ENCODE measurements around the gene LTBP1. TPM values are rescaled to one million over a fixed set of nuclear protein-coding genes. Genes with fewer than 3 reads are reported as not detected.

The LTBP1 gene
- total RNA-seq, 1 experiment from 2014 or later, result 8.7 TPM

DNA sequence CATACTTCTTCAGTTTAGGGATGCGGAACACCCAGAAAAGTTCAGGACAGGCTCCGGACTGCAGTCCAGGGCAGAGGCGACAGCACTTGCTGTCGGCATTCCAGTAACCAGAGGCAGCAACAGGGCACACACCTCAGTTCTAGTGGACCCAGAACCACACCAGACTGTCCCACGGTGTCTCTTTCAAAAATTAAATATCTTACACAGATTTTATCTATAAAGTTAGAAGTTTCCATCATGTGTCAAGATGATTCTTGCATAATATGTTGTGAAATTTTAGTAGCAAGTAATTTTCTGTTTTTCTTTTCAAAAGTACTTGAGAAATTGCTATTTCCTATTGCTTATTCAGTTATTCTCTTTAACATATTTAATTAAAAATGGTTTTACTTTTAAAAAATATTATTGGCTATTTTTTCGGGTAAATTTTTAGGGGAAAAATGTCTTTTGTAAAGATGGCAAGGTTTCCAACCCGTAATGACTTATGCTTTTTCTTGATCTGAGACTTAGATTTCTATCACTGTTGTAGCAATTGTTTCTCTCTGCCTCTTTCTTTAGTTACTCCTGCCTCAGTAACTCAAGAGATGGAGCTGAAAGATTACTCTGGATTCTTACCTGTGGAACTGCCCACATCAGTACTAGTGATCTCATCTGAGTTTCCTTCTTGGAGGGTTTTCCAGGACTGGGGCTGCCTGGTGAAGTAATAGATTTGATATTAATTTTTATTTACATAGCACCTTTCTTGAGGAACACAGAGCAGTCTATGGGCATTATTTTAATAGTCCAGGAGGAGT is 182.7 kb downstream of the LTBP1 start:
- Histone ChIP-seq H3K36me3 (no peaks in the 10 kb centered on the region), H3K27ac (no peak overlapping the region), H3K9me3 (replicated peaks) (no peaks in the 10 kb centered on the region), H3K4me1 (replicated peaks) (peaks cover 17% of the 10 kb centered on the region), H3K27me3 (replicated peaks) (peaks cover 3% of the 10 kb centered on the region; the same call in 1 of the 2 replicates), H3K4me3 (no peak overlapping the region)
- no peak for DNase-seq (ENCODE audit: low read depth in 1 of 2, low spot score in 2 of 2)

DNA sequence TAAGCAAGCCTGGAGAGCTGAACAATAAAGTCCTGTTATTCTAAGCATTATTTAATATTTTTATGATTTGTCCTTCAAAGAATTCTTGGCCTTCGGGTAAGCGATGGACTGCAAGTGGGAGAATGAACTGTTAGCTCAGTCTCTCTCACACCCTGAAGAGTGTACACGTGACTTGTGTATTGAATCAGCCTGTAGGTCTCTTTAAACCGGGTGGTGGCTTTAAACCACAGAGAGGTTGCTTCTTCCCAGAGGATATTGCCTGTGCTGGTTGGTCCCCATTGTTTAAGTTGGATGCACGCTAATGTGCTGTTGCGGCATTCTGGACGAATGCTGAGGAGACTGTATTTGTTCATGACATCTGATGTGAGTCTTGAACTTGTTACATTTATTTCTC is 183.3 kb downstream of the LTBP1 start:
- Histone ChIP-seq H3K36me3 (no peaks in the 10 kb centered on the region), H3K27ac (no peak overlapping the region), H3K9me3 (replicated peaks) (no peaks in the 10 kb centered on the region), H3K4me3 (no peak overlapping the region), H3K4me1 (replicated peaks) (peaks cover 23% of the 10 kb centered on the region), H3K27me3 (replicated peaks) (peaks cover 6% of the 10 kb centered on the region)
- no peak for DNase-seq (ENCODE audit: low read depth in 1 of 2, low spot score in 2 of 2)

DNA sequence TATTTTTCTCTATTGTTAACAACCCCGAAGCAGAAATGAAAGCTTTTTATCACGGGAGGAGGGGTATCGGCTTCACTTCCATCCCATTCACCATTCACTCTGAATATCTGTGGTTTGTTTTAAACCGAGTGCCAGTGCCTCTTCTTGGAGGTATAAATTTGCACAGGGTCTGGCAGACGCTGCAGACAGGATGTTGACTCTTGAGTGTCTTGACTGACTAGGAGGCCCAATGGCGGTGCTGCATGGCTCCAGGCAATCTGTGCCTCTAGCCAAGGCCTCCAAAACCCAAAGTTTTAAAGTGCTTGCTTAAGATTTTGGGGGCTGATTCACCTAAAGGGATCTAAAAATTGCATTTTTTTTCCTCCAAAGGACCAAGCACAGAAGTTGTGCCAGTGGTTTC is 183.8 kb downstream of the LTBP1 start:
- Histone ChIP-seq H3K9me3 (replicated peaks) (no peaks in the 10 kb centered on the region), H3K4me1 (replicated peaks) (peaks cover 23% of the 10 kb centered on the region), H3K36me3 (no peaks in the 10 kb centered on the region), H3K27ac (no peak overlapping the region), H3K27me3 (replicated peaks) (peaks cover 11% of the 10 kb centered on the region), H3K4me3 (no peak overlapping the region)
- no peak for DNase-seq (ENCODE audit: low read depth in 1 of 2, low spot score in 2 of 2)

DNA sequence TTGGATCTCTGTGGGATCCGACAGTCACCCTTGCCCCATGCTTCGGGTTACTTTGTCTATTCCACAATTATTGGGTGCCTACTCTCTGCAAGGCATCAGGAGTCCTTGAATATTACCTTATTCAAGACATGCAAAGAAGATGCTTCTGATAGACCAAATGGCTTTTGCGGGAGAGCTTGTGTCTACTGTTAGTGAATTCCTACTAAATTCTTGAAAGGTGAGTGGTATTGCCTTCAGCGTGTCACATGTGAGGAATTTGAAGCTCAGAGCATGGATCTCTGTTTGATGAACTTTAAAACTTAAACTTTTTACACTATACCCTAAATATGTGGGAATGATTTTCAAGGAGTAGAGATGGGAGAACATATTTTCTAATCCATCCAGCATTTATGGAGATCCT is 184.4 kb downstream of the LTBP1 start:
- Histone ChIP-seq H3K27me3 (replicated peaks) (peaks cover 14% of the 10 kb centered on the region), H3K4me1 (replicated peaks) (peaks cover 23% of the 10 kb centered on the region), H3K27ac (no peak overlapping the region), H3K9me3 (replicated peaks) (no peaks in the 10 kb centered on the region), H3K4me3 (no peak overlapping the region), H3K36me3 (no peaks in the 10 kb centered on the region)
- DNase-seq (ENCODE audit: low read depth in 1 of 2, low spot score in 2 of 2), result no peak

DNA sequence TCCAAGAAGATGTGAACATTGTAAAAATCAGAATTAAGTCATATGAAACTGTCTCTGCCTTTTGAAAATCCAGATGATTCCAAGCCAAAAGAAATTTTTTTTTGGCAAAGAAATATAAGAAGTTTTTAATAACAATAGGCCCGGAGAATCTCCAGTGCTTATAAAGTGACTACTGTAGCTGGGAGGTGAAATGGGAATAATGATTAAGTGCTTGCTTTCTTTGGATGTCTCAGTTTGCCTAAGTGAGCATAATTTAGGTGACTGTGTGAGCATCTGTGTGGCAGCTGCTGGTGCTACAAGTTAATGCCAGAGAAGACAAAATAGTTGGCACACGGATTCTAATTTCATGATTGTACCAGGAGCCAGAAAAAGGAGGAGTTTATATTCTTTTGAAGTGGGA is 185.0 kb downstream of the LTBP1 start:
- no peaks in the 10 kb centered on the region for H3K36me3 ChIP-seq
- peaks cover 14% of the 10 kb centered on the region for H3K27me3 ChIP-seq (replicated peaks)
- DNase-seq (ENCODE audit: low read depth in 1 of 2, low spot score in 2 of 2), result no peak
- H3K27ac ChIP-seq, result no peak overlapping the region
- no peaks in the 10 kb centered on the region for H3K9me3 ChIP-seq (replicated peaks)
- H3K4me1 ChIP-seq (replicated peaks), result peaks cover 23% of the 10 kb centered on the region
- no peak overlapping the region for H3K4me3 ChIP-seq

DNA sequence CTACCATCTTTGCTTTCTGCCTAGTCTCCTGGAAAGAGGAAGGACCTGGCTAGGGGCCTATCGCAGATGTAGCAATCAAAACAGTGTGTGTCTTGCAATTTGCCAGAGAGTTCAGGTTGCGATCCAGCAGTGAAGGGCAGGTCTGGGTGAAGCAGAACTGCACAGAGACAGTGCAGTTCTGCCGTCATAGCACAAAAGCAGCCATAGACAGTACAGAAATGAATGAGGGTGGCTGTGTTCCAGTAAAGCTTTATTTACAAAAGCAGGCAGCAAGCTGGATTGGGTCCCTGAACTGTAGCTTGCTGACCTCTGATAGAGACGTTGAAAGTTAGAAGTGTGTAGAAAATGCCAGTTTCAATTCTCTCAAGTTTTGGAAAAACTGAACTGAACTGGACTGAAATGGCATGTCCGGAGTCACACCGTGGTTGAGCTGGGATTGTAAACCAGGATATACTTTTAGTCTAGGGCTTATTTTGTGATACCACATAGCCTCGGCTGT is 186.8 kb downstream of the LTBP1 start:
- Histone ChIP-seq H3K27ac (no peak overlapping the region), H3K9me3 (replicated peaks) (no peaks in the 10 kb centered on the region), H3K27me3 (replicated peaks) (peaks cover 20% of the 10 kb centered on the region), H3K4me3 (no peak overlapping the region), H3K36me3 (no peaks in the 10 kb centered on the region), H3K4me1 (replicated peaks) (peaks cover 23% of the 10 kb centered on the region)
- DNase-seq (ENCODE audit: low read depth in 1 of 2, low spot score in 2 of 2), result no peak

DNA sequence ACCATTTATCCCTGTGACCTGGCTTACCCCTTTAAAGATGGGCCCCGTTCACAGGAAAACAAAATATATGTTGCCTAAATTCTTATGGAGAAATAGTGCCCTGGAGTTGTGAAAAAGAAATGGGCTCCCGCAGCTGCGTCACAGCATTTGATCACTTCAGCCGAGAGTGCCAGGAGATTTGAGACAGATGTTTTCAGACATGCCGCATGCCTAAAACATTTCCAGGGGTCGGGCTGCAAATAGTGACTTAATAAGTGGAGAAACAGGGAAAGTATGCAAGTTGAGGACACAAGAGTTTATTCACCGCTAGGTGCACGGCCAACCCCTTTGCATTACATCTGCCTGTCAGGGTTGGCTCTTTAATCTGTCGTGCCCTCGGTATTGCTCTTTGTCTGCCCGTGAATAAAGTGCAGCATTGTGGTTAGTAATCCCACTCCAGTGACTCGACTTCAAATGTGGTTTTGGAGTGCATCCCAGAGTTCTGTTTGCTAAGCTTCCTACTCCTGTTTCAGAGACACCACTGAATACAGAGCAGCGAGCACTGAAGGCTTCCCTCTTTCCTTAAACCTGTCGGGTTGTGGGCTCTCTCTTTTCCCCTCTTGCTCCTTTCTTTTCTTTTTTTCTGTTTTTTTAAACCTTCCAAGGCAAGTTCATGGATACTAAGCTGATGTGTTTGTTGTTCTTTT is 187.5 kb downstream of the LTBP1 start:
- Histone ChIP-seq H3K27me3 (replicated peaks) (peaks cover 20% of the 10 kb centered on the region), H3K27ac (no peak overlapping the region), H3K4me1 (replicated peaks) (peaks cover 23% of the 10 kb centered on the region), H3K36me3 (no peaks in the 10 kb centered on the region), H3K9me3 (replicated peaks) (no peaks in the 10 kb centered on the region), H3K4me3 (no peak overlapping the region)
- peak; percentile 75 to 76 for DNase-seq (ENCODE audit: low read depth in 1 of 2, low spot score in 2 of 2)

DNA sequence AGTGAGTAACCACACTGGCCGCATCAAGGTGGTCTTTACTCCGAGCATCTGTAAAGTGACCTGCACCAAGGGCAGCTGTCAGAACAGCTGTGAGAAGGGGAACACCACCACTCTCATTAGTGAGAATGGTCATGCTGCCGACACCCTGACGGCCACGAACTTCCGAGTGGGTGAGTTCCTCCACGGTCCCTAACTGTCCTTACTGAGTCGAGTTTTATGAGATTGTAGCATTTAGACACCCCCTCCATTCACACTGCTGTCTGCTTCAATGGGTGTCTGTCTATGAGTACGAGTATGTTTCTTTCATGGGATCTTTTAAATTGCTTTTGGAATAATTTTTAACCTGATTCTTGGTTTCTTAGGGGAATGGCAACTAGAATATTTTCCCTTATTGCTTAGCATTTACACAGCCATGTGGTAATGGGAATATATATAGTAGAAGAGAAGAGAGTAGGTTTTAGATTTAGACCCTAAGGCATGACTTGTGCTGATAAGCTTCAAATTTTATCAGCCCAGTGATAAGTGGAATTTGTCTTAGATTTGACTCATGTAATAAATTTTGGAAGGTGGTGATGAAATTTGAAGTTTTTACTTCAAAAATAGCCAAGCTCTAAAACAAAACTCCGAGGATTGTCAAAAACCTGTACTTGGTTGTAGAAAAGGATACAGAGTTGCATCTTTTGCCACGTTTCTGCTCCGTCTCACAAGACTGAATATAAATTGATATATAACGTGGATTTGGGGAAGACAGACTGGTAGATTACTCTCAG is 188.2 kb downstream of the LTBP1 start:
- Histone ChIP-seq H3K4me1 (replicated peaks) (peaks cover 23% of the 10 kb centered on the region), H3K27ac (no peak overlapping the region), H3K27me3 (replicated peaks) (peaks cover 24% of the 10 kb centered on the region), H3K4me3 (no peak overlapping the region), H3K36me3 (no peaks in the 10 kb centered on the region), H3K9me3 (replicated peaks) (no peaks in the 10 kb centered on the region)
- no peak for DNase-seq (ENCODE audit: low read depth in 1 of 2, low spot score in 2 of 2)

DNA sequence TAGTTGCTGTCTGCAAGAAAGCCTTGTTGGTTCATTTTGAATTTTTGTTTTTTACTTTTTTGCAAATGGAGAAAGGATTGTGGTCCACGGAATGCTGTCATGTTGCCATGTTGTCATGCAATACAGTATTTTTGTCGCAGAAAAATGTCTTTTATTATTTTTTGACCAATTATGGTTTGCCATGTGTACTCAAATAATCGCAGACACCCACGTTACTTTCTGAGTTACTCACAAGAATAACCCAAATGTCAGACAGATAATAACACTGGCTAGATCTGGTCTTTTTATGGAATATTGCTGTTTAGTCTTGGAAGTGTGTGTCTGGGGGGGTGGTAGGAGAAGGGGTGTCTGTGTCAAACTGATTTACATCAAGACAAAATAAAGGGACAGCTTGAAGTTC is 188.9 kb downstream of the LTBP1 start:
- H3K4me1 ChIP-seq (replicated peaks), result peaks cover 20% of the 10 kb centered on the region

DNA sequence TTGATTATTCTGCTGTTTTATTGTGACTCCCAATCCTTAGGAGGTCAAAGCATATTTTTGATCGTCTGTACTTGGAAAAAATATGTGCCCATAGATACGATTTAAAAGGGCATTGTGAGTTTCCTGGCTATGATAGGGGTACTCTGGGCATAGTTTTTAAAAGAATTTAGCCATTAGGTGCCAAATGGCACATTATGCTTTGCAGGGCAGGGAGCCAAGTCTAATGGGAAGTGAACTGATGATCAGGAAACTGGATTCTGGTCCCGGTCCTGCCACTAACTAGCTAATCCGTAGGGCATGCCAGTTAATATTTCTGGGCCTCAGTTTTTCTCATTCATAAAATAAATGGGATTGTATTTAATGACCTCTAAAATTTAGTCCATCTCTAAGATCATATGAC is 189.3 kb downstream of the LTBP1 start:
- Histone ChIP-seq H3K27me3 (replicated peaks) (peaks cover 28% of the 10 kb centered on the region), H3K4me1 (replicated peaks) (peaks cover 16% of the 10 kb centered on the region), H3K4me3 (no peak overlapping the region), H3K9me3 (replicated peaks) (no peaks in the 10 kb centered on the region), H3K36me3 (no peaks in the 10 kb centered on the region), H3K27ac (no peak overlapping the region)
- DNase-seq (ENCODE audit: low read depth in 1 of 2, low spot score in 2 of 2), result no peak

More for the DNA sequence above, 188.9 kb downstream of the LTBP1 start:
- Histone ChIP-seq H3K27me3 (replicated peaks) (peaks cover 28% of the 10 kb centered on the region), H3K9me3 (replicated peaks) (no peaks in the 10 kb centered on the region), H3K4me3 (no peak overlapping the region), H3K27ac (no peak overlapping the region), H3K36me3 (no peaks in the 10 kb centered on the region)
- no peak for DNase-seq (ENCODE audit: low read depth in 1 of 2, low spot score in 2 of 2)

DNA sequence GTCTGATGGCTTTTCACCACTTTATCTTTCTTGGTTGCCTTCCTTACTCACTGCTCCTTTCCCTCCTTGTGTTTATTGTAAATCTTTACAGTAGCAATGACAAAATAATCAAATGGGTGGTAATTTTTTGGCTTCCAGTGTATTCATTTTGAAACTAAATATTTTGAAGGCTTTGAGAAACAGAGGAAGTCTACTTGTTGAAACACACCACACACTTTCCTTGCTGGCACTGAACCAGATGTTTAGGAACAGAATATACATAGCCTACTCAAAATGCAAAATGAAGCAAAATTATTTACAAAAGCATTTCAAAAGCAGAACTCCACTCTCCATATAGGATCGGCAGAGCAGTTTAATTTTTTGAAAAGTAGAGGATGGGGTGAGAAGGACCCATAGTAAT is 189.8 kb downstream of the LTBP1 start:
- no peak overlapping the region for H3K27ac ChIP-seq

DNA sequence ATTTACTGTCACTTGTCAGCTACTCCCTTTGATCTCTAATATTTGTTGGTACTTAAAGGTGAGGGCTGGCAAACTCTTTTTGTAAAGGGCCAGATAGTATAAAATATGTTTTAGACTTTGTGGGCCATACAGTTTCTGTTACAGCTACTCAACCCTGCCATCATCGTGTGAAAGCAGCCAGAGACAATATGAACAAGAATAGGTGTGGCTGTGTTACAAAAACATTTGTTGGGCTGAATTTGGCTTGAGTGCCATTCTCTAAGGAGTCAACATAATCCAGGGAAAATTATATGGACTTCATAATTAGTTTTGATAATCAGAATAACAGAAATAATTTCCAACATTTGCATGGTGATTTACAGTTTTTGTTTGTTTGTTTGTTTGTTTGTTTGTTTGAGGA is 190.6 kb downstream of the LTBP1 start:
- H3K27me3 ChIP-seq (replicated peaks), result peaks cover 25% of the 10 kb centered on the region
- no peaks in the 10 kb centered on the region for H3K9me3 ChIP-seq (replicated peaks)
- H3K27ac ChIP-seq, result no peak overlapping the region
- H3K4me1 ChIP-seq (replicated peaks), result peaks cover 14% of the 10 kb centered on the region
- no peak overlapping the region for H3K4me3 ChIP-seq
- DNase-seq (ENCODE audit: low read depth in 1 of 2, low spot score in 2 of 2), result no peak
- no peaks in the 10 kb centered on the region for H3K36me3 ChIP-seq

More for the DNA sequence above, 189.8 kb downstream of the LTBP1 start:
- no peak for DNase-seq (ENCODE audit: low read depth in 1 of 2, low spot score in 2 of 2)
- H3K27me3 ChIP-seq (replicated peaks), result peaks cover 28% of the 10 kb centered on the region
- H3K9me3 ChIP-seq (replicated peaks), result no peaks in the 10 kb centered on the region
- H3K36me3 ChIP-seq, result no peaks in the 10 kb centered on the region
- no peak overlapping the region for H3K4me3 ChIP-seq
- H3K4me1 ChIP-seq (replicated peaks), result peaks cover 14% of the 10 kb centered on the region

DNA sequence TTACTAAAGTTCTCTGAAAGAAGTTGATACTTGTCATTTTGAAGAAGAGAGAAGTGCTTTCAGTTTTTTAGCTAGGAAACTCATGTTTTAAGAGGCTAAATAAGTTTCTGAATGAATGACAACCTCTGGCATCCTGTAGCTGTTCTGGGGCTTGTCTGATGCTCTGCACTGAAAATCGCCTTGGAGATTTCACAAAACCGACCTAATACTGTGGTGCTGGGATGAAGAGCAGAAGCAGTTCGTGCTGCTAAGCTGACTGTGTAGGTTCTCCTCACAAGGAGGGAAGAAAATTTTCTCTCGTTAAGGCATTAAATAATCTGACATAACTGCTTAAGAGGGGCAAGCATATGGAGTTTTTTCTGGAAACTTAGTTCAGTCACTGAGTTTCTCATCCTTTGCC is 193.2 kb downstream of the LTBP1 start:
- Histone ChIP-seq H3K4me3 (no peak overlapping the region), H3K9me3 (replicated peaks) (no peaks in the 10 kb centered on the region), H3K27ac (no peak overlapping the region), H3K36me3 (no peaks in the 10 kb centered on the region), H3K4me1 (replicated peaks) (peaks cover 1% of the 10 kb centered on the region), H3K27me3 (replicated peaks) (peaks cover 23% of the 10 kb centered on the region)
- DNase-seq (ENCODE audit: low read depth in 1 of 2, low spot score in 2 of 2), result no peak

DNA sequence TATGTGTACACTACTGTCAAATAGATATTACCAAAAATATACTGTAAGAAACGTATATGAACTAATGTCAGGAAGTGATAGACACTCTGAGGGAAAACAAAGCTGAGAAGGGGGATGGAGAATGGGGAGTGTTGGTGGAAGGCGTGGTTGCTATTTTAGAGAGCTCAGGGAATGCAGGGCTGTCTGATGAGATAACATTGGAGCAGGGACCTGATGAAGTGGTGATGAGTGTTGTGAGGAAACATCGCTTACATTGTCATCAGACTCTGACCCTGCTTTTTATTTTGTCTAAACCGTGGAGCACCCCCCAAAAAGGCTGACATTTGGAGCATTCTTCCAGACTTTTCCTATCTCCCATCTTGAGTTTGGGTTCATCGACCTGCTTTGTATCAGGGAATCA is 194.7 kb downstream of the LTBP1 start:
- DNase-seq (ENCODE audit: low read depth in 1 of 2, low spot score in 2 of 2), result no peak
- no peak overlapping the region for H3K4me3 ChIP-seq
- H3K9me3 ChIP-seq (replicated peaks), result no peaks in the 10 kb centered on the region
- H3K36me3 ChIP-seq, result no peaks in the 10 kb centered on the region
- H3K27ac ChIP-seq, result no peak overlapping the region
- no peaks in the 10 kb centered on the region for H3K4me1 ChIP-seq (replicated peaks)
- H3K27me3 ChIP-seq (replicated peaks), result peaks cover 13% of the 10 kb centered on the region

All from SJSA1 (cell line).